CD4-positive, alpha-beta memory T cell (primary cell): ENCODE measurements around the gene MAGI1. TPM values are rescaled to one million over a fixed set of nuclear protein-coding genes. Genes with fewer than 3 reads are reported as not detected.

Source experiments
- CTCF ChIA-PET: fragments of 350-600 bp; sonication (Branson Sonifier 250); formaldehyde crosslinking; loops from one replicate; lab custom pipeline; 2021; ENCODE audit warnings: inconsistent platforms; ENCODE audit not compliant: partially characterized antibody; lab: Charles Lee
- POLR2A ChIA-PET: fragments of 350-600 bp; sonication (Branson Sonifier 250); formaldehyde crosslinking; loops from one replicate; lab custom pipeline; 2021; ENCODE audit not compliant: partially characterized antibody; lab: Charles Lee
- DNase-seq, 5 donors: peaks; one replicate each; pipeline versions ENCODE4 v3.0.0 to v3.0.0-alpha.2; 2020 to 2022; ENCODE audit warnings: mixed read lengths in 1 of 5
- H3K27ac ChIP-seq: one replicate; pipeline ENCODE4 v1.7.0; 2013; ENCODE audit warnings: low read depth, low read length
- H3K27me3 ChIP-seq: 2 replicates; pipeline ENCODE4 v1.7.0; 2013; ENCODE audit warnings: mild to moderate bottlenecking, low read length, moderate library complexity; ENCODE audit not compliant: insufficient read depth
- H3K36me3 ChIP-seq: 2 replicates; pipeline ENCODE4 v1.7.0; 2013; ENCODE audit warnings: mild to moderate bottlenecking, low read length, moderate library complexity; ENCODE audit not compliant: insufficient read depth
- H3K4me1 ChIP-seq: 2 replicates; pipeline ENCODE4 v1.7.0; 2013; ENCODE audit warnings: mild to moderate bottlenecking, low read length, moderate library complexity; ENCODE audit not compliant: insufficient read depth
- H3K4me3 ChIP-seq, 2 donors: one replicate each; pipeline ENCODE4 v1.7.0; 2013; ENCODE audit warnings: low read length in 2 of 2, mild to moderate bottlenecking in 1 of 2
- H3K9me3 ChIP-seq, 2 donors: one replicate each; pipeline ENCODE4 v1.7.0; 2013; ENCODE audit warnings: low read length in 2 of 2, control low read depth in 1 of 2; ENCODE audit not compliant: control insufficient read depth in 1 of 2
- H3K27ac Mint-ChIP-seq, 7 donors: one replicate each; pipeline ENCODE4 v1.8.0; 2020 to 2021; ENCODE audit warnings: mixed read lengths in 7 of 7, mild to moderate bottlenecking in 6 of 7, inconsistent platforms in 3 of 7, moderate library complexity in 3 of 7
- H3K27me3 Mint-ChIP-seq, 2 donors: one replicate each; pipeline ENCODE4 v1.8.0; 2020 to 2021; ENCODE audit warnings: mixed read lengths in 2 of 2
- H3K36me3 Mint-ChIP-seq, 2 donors: one replicate each; pipeline ENCODE4 v1.8.0; 2020 to 2021; ENCODE audit warnings: mixed read lengths in 2 of 2, inconsistent platforms in 1 of 2, mild to moderate bottlenecking in 1 of 2
- H3K4me1 Mint-ChIP-seq, 4 donors: one replicate each; pipeline ENCODE4 v1.8.0; 2020 to 2021; ENCODE audit warnings: mixed read lengths in 4 of 4, mild to moderate bottlenecking in 1 of 4
- H3K4me3 Mint-ChIP-seq, 8 donors: one replicate each; pipeline ENCODE4 v1.8.0; 2020 to 2021; ENCODE audit warnings: mixed read lengths in 8 of 8, mild to moderate bottlenecking in 7 of 8, moderate library complexity in 6 of 8, inconsistent platforms in 3 of 8
- H3K9me3 Mint-ChIP-seq, 8 donors: one replicate each; pipeline ENCODE4 v1.8.0; 2020 to 2021; ENCODE audit warnings: mixed read lengths in 8 of 8, mild to moderate bottlenecking in 5 of 8, inconsistent platforms in 3 of 8, moderate library complexity in 1 of 8
- intact Hi-C: fragments of 100-400 bp; cut with micrococcal nuclease; formaldehyde crosslinking; loops from one replicate; pipeline ENCODE4 v1.15.1; 2023
- polyA plus RNA-seq, 2 donors: library from polyadenylated mRNA; unstranded; fragments of 300-500 nt; fragmentation: Illumina TruSeq; gene quantifications; one replicate each; pipeline ENCODE4 v1.2.3, GENCODE V29; 2021
- total RNA-seq, 2 experiments: library from RNA; stranded (reverse); gene quantifications; one replicate each; pipeline ENCODE4 v1.2.3, GENCODE V29; 2021

The MAGI1 gene
- total and polyA plus RNA-seq, 4 experiments from 2014 or later: 0.20 TPM; not detected in 3

DNA sequence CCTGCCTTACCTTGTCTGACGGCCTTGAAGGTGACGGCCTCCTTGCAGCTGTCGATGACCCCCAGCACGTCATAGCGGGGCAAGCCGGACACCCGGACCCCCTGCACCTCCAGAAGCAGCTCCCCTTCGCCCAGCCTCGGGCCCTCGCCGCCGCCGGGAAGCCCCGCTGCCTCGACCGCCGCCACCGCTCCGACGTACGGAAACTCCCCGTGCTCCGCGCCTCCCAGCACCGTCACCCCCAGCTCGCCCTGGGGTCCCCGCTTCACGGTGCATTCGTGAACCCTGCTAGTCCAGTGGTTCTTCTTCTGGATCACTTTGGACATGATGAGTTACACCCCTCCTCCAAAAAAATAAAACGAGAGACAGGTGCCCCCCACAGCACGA lies 740 bp downstream of the MAGI1 start:
- H3K4me3 Mint-ChIP-seq: peak overlapping the region in 7 of 8 donors; percentile 32 to 83 (median 71)
- ChIA-PET POLR2A (no interaction called here), CTCF (no interaction called here)
- H3K27ac ChIP-seq: no peak overlapping the region
- no peak overlapping the region for H3K27ac Mint-ChIP-seq
- peaks cover 34 to 44% of the 10 kb centered on the region in 2 donors for H3K27me3 Mint-ChIP-seq
- no peaks in the 10 kb centered on the region for H3K9me3 ChIP-seq
- H3K4me3 ChIP-seq: no peak overlapping the region
- no peaks in the 10 kb centered on the region for H3K36me3 Mint-ChIP-seq
- H3K27me3 ChIP-seq: no peaks in the 10 kb centered on the region
- no peaks in the 10 kb centered on the region for H3K4me1 ChIP-seq
- no peaks in the 10 kb centered on the region for H3K9me3 Mint-ChIP-seq
- H3K4me1 Mint-ChIP-seq: peaks cover 4 to 19% (median 7%) of the 10 kb centered on the region in 4 donors
- intact Hi-C loops: no loop called here
- no peaks in the 10 kb centered on the region for H3K36me3 ChIP-seq
- DNase-seq: no peak

DNA sequence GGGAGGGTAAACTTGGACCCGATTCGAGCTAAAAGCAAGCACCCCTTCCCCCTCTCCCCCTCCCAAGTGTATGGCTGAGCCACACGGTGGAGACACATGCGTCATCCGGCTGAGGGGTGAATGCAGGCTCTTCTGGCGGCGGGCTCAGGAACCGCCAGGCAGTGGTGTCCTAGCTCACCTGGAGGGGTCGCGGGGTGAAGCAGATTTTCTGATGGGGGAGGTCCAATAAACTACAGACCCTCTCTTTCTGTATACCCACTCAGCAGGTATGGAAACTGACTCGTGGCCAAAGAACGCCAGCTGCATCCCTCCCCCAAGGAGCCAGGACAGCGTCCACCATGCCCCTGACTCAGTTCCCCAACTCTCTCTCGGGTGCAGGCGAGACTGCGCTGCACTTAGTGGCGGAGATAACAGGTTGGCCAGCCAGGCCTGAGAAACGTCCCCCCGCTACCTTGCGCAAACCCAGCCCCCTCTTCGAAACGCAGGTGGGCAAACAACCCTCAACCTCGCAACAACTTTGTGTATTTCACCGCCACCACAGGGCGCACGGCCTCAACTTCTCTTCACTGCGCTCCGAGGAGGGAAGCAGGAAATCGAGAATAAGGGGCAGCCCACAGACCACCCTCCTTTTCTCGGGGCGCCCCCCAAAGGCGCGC lies 1.3 kb downstream of the MAGI1 start:
- intact Hi-C loops: no loop called here
- ChIA-PET CTCF (no interaction called here), POLR2A (no interaction called here)
- H3K9me3 ChIP-seq: no peaks in the 10 kb centered on the region
- no peak overlapping the region for H3K27ac ChIP-seq
- no peaks in the 10 kb centered on the region for H3K4me1 ChIP-seq
- Mint-ChIP-seq H3K9me3 (no peaks in the 10 kb centered on the region), H3K27me3 (peaks cover 29 to 42% of the 10 kb centered on the region in 2 donors), H3K4me1 (peaks cover 4 to 19% (median 7%) of the 10 kb centered on the region in 4 donors), H3K27ac (no peak overlapping the region), H3K4me3 (peak overlapping the region in 5 of 8 donors; percentile 5 to 51 (median 15)), H3K36me3 (no peaks in the 10 kb centered on the region)
- H3K36me3 ChIP-seq: no peaks in the 10 kb centered on the region
- no peak for DNase-seq
- no peak overlapping the region for H3K4me3 ChIP-seq
- no peaks in the 10 kb centered on the region for H3K27me3 ChIP-seq

DNA sequence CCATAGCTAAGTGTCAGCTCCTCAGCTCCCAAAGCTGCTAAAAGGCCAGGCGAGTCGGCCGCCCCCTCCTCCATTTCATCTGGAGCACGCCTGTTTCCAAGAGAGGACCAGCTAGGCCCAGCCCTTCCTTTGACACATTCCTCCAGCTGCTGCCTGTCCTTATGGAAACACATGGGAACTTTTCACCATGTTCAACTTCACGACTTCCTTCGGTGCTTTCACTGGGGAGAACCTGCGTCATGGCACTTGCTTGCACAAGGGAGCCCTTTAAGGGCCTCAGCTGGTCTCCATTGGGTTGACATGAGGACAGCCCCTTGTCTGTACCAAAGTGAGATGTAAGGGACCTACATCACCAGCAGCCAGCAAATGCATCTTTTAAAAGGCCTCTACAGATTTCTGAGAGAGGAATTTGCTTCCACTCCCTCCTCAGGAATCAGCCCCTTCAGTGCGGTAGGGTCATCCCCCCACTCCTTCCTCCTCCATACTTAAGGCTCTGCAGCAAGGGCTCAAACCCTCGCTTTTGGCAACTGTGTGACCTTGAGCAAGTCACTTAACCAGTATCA lies 2.1 kb downstream of the MAGI1 start:
- no peak overlapping the region for H3K4me3 ChIP-seq
- peaks cover 4 to 19% (median 7%) of the 10 kb centered on the region in 4 donors for H3K4me1 Mint-ChIP-seq
- H3K9me3 Mint-ChIP-seq: no peaks in the 10 kb centered on the region
- no peaks in the 10 kb centered on the region for H3K4me1 ChIP-seq
- H3K36me3 Mint-ChIP-seq: no peaks in the 10 kb centered on the region
- H3K36me3 ChIP-seq: no peaks in the 10 kb centered on the region
- H3K27me3 ChIP-seq: no peaks in the 10 kb centered on the region
- ChIA-PET POLR2A (no interaction called here), CTCF (no interaction called here)
- H3K4me3 Mint-ChIP-seq: peak overlapping the region in 2 of 8 donors; percentile 1 to 40
- H3K27me3 Mint-ChIP-seq: peaks cover 26 to 42% of the 10 kb centered on the region in 2 donors
- DNase-seq: no peak
- H3K27ac ChIP-seq: no peak overlapping the region
- no peaks in the 10 kb centered on the region for H3K9me3 ChIP-seq
- no peak overlapping the region for H3K27ac Mint-ChIP-seq
- intact Hi-C loops: no loop called here

DNA sequence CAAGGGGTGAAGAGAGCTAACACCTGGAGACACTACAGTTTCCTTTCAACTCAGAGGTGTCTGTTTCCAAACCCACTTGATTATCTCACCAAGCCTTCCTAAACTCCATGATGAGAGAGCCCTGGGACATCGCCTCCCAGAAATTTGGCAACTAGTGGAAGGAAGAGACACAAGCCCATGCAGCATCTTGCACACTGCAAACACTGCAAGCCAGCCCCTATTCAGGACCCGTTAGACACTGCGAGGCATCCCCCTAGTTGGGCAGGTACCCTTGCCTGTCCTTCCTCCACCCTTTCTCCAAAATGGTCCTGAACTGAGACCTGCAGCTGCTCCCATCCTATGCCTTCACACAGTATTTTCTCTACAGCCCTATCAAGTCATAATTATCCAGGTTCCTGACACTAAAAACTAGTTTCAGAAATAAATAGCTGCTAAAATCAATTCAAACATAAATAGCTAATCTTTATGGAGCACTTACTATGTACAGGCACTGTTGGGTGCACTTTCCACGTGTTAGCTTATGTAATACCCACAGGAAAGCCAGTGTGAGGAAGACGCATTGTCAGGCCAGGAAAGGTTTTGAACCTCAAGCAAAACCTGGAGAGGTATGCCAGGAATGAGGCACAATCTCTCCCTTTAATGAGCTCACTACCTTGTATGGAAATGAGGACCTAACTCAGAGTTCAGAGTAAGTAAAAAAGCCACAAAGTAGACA lies 2.8 kb downstream of the MAGI1 start:
- ChIA-PET POLR2A (no interaction called here), CTCF (no interaction called here)
- Mint-ChIP-seq H3K4me1 (peaks cover 4 to 19% (median 7%) of the 10 kb centered on the region in 4 donors), H3K9me3 (no peaks in the 10 kb centered on the region), H3K4me3 (no peak overlapping the region), H3K27me3 (peaks cover 20 to 38% of the 10 kb centered on the region in 2 donors), H3K27ac (no peak overlapping the region), H3K36me3 (no peaks in the 10 kb centered on the region)
- Histone ChIP-seq H3K27ac (no peak overlapping the region), H3K27me3 (no peaks in the 10 kb centered on the region), H3K4me1 (no peaks in the 10 kb centered on the region), H3K9me3 (no peaks in the 10 kb centered on the region), H3K36me3 (no peaks in the 10 kb centered on the region), H3K4me3 (no peak overlapping the region)
- intact Hi-C loops: no loop called here
- no peak for DNase-seq

DNA sequence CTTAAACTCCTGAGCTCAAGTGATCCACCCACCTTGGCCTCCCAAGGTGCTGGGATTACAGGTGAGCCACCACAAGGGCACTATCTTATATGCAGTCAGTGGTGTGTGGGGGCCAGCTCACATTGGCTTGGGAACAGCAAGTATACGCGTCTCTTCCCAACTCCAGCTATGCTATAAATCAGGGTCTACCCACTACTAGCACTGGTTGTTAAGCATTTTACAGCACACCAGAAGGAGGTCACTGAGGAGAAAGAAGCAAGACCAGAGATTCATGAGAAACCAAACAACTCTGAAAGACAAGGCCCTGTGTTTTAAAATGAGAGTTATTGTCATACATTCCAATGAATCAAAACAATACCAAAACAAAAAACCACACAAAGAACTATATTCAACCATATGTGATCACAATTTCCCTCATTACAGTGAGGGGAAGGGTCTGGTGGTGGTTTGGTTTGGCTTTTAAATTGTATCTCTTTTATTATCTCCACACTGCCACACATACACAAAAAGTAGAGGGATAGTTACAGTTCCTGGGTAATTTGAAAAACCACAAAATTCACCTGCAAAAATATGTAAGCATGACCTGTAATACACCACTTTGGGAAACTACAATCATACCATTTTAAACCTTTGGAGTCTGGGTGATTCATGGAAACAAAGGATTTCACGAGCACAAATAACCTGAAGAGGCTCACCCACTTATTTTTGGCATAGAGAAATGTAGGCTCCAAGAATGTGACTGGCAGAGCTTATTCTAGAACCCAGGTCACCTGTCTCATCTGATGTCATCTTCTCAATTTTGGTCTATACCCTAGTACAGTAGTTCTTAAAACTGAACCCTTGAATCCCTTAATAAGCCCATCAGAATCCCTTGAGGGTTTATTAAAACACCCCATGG lies 5.2 kb downstream of the MAGI1 start:
- peaks cover 11 to 30% of the 10 kb centered on the region in 2 donors for H3K27me3 Mint-ChIP-seq
- no peaks in the 10 kb centered on the region for H3K9me3 Mint-ChIP-seq
- H3K36me3 Mint-ChIP-seq: no peaks in the 10 kb centered on the region
- H3K36me3 ChIP-seq: no peaks in the 10 kb centered on the region
- no peaks in the 10 kb centered on the region for H3K9me3 ChIP-seq
- H3K4me1 ChIP-seq: no peaks in the 10 kb centered on the region
- no peak overlapping the region for H3K27ac Mint-ChIP-seq
- H3K4me3 Mint-ChIP-seq: no peak overlapping the region
- H3K27me3 ChIP-seq: no peaks in the 10 kb centered on the region
- no peak overlapping the region for H3K27ac ChIP-seq
- ChIA-PET POLR2A (no interaction called here), CTCF (no interaction called here)
- H3K4me1 Mint-ChIP-seq: peaks cover 4 to 17% (median 7%) of the 10 kb centered on the region in 4 donors
- no peak overlapping the region for H3K4me3 ChIP-seq
- intact Hi-C loops: no loop called here
- no peak for DNase-seq

DNA sequence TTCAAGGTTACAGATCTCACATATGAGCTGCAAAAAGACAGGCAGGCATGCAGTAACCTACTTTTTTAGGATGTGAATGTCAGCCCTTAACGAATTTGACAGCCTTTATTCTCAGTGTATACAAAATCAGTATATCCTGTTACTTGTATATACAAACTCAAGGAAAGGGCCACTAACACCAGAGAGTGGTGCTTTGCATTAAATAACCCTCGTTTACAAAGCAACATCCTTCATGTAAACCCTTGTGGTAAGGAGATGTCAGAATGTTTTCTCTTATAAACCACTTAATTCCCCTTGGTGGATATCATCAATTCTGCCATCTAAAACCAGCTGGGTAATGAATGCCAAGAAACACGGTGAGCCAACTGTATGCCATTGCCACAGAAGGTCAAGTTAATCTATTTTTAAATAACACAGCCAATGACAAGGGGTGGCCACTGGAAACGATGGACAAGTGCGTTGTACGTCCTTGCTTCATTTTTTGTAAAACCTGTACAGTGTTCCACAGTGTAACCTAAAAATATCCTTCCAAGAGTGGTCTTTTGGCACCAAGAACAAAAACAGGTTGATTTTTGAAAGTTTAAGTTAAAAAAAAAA lies 7.5 kb downstream of the MAGI1 start:
- peaks cover 0 to 1% (median 0%) of the 10 kb centered on the region in 8 donors for H3K9me3 Mint-ChIP-seq
- H3K27ac Mint-ChIP-seq: no peak overlapping the region
- Histone ChIP-seq H3K4me3 (no peak overlapping the region), H3K27ac (no peak overlapping the region), H3K36me3 (no peaks in the 10 kb centered on the region), H3K27me3 (no peaks in the 10 kb centered on the region), H3K4me1 (no peaks in the 10 kb centered on the region), H3K9me3 (no peaks in the 10 kb centered on the region)
- H3K27me3 Mint-ChIP-seq: peaks cover 5 to 16% of the 10 kb centered on the region in 2 donors
- POLR2A ChIA-PET: no interaction called here
- intact Hi-C loops: no loop called here
- H3K36me3 Mint-ChIP-seq: no peaks in the 10 kb centered on the region
- no peak for DNase-seq
- no peak overlapping the region for H3K4me3 Mint-ChIP-seq
- no peaks in the 10 kb centered on the region for H3K4me1 Mint-ChIP-seq
- CTCF ChIA-PET: no interaction called here
